A549 (cell line): ENCODE results near the gene GON7. TPM values are rescaled to one million over a fixed set of nuclear protein-coding genes. Genes with fewer than 3 reads are reported as not detected.
A peak's percentile ranks its signal among the peaks of the same experiment; 100 is the strongest.
"Not testable (repeated sequence)": the region's sequence is repeated elsewhere in the genome, so short reads cannot be mapped to it uniquely, and the experiment has no call there.

Experiments
- ATAC-seq, 2 experiments: fragments of 200-7000 bp in 1 of 2; fragments of >200 bp in 1 of 2; cut with Nextera tagmentation in 1 of 2; cut with Tn5 transposase in 1 of 2; 3 replicates each; pipeline versions ENCODE4 v1.8.0 to v1.9.1; 2018 to 2020; ENCODE audit warnings: mild to moderate bottlenecking in 1 of 2, moderate library complexity in 1 of 2
- CTCF ChIA-PET: fragments of 300-600 bp; sonication (Branson Sonifier 250); formaldehyde crosslinking; extraction: SDS; loops from one replicate; lab custom pipeline; 2021; ENCODE audit warnings: antibody characterized with exemption, inconsistent platforms; lab: Yijun Ruan, JAX
- POLR2A ChIA-PET: fragments of 350-600 bp; formaldehyde crosslinking; extraction: SDS; loops from one replicate; lab custom pipeline; 2021; ENCODE audit warnings: antibody characterized with exemption, inconsistent platforms; lab: Yijun Ruan, JAX
- DNase-seq, 2 experiments: peaks; one replicate each; pipeline versions ENCODE4 v3.0.0 to v3.0.0-alpha.2; 2011 to 2016; ENCODE audit warnings: low read depth in 1 of 2, low spot score in 1 of 2
- FAIRE-seq: peaks from 2 replicates; lab custom pipeline; 2011; peaks lifted over from hg19 to GRCh38; lab: Jason Lieb, UNC
- H3K27ac ChIP-seq, 2 experiments: fragments of >200 bp; sonication (Bioruptor Twin); formaldehyde crosslinking; 3 replicates each; pipeline ENCODE4 v1.5.1; 2016 to 2017
- H3K4me1 ChIP-seq: fragments of >200 bp; sonication (Bioruptor Twin); formaldehyde crosslinking; 3 replicates; pipeline ENCODE4 v1.6.1; 2016
- H3K4me2 ChIP-seq: fragments of >200 bp; sonication (Bioruptor Twin); formaldehyde crosslinking; 3 replicates; pipeline ENCODE4 v1.6.1; 2016
- H3K4me3 ChIP-seq: fragments of >200 bp; sonication (Bioruptor Twin); formaldehyde crosslinking; 3 replicates; pipeline ENCODE4 v1.5.1; 2016
- H3K9me3 ChIP-seq: fragments of >200 bp; sonication (Bioruptor Twin); formaldehyde crosslinking; 3 replicates; pipeline ENCODE4 v1.6.1; 2016
- BCL3 ChIP-seq: fragments of >200 bp; sonication (Bioruptor Twin); formaldehyde crosslinking; IDR thresholded peaks from 3 replicates; pipeline ENCODE4 v1.6.1; 2016
- BHLHE40 ChIP-seq: IDR thresholded peaks from 2 replicates; pipeline ENCODE4 v1.6.1; 2012; ENCODE audit warnings: low read depth, low read length, inconsistent platforms
- CBX8 ChIP-seq: fragments of 200-600 bp; sonication (generic); IDR thresholded peaks from 2 replicates; pipeline ENCODE4 v1.6.1; 2016
- CEBPB ChIP-seq, 2 experiments: fragments of >200 bp in 1 of 2; sonication (Bioruptor Twin) in 1 of 2; formaldehyde crosslinking in 1 of 2; IDR thresholded peaks; 2 replicates each; pipeline ENCODE4 v1.6.1; 2012 to 2016
- CHD4 ChIP-seq: fragments of 200-600 bp; sonication (generic); IDR thresholded peaks from 2 replicates; pipeline ENCODE4 v1.6.1; 2016; ENCODE audit warnings: antibody characterized with exemption, mild to moderate bottlenecking, borderline replicate concordance
- E2F6 ChIP-seq: IDR thresholded peaks from 2 replicates; pipeline ENCODE4 v1.6.1; 2012; ENCODE audit warnings: low read depth, borderline replicate concordance
- EHMT2 ChIP-seq: fragments of 200-600 bp; sonication (generic); IDR thresholded peaks from 2 replicates; pipeline ENCODE4 v1.6.1; 2016; ENCODE audit warnings: antibody characterized with exemption, low read depth, mild to moderate bottlenecking, moderate library complexity
- ESRRA ChIP-seq: fragments of 150-350 bp; IDR thresholded peaks from 2 replicates; pipeline ENCODE4 v1.6.1; 2014; ENCODE audit warnings: mild to moderate bottlenecking, low read length, borderline replicate concordance
- FOXS1 ChIP-seq: fragments of 250-450 bp; sonication (Bioruptor Pico); IDR thresholded peaks from 2 replicates; pipeline ENCODE4 v1.5.0; 2020; ENCODE audit warnings: mild to moderate bottlenecking, moderate library complexity
- JUN ChIP-seq, 2 experiments: fragments of >200 bp; sonication (Bioruptor Twin); formaldehyde crosslinking; IDR thresholded peaks; 2 replicates in 1 of 2; 3 replicates in 1 of 2; pipeline ENCODE4 v1.6.1; 2016 to 2017
- KDM1A ChIP-seq: fragments of 200-600 bp; sonication (generic); IDR thresholded peaks from 2 replicates; pipeline ENCODE4 v1.6.1; 2016; ENCODE audit warnings: low read depth, mild to moderate bottlenecking
- KDM5A ChIP-seq: fragments of 200-600 bp; sonication (generic); IDR thresholded peaks from 2 replicates; pipeline ENCODE4 v1.6.1; 2016; ENCODE audit warnings: antibody characterized with exemption, mild to moderate bottlenecking
- MAFK ChIP-seq: fragments of 450-650 bp; IDR thresholded peaks from 2 replicates; pipeline ENCODE4 v1.6.1; 2014; ENCODE audit not compliant: partially characterized antibody
- MAX ChIP-seq: IDR thresholded peaks from 2 replicates; pipeline ENCODE4 v1.6.1; 2012
- MAZ ChIP-seq: fragments of 150-350 bp; IDR thresholded peaks from 2 replicates; pipeline ENCODE4 v1.6.1; 2014; ENCODE audit warnings: antibody characterized with exemption, low read depth, low read length, borderline replicate concordance
- NPAS2 ChIP-seq: fragments of 250-450 bp; sonication (Bioruptor Pico); IDR thresholded peaks from 2 replicates; pipeline ENCODE4 v1.8.0; 2022; ENCODE audit warnings: mild to moderate bottlenecking, moderate library complexity, borderline replicate concordance
- PHF8 ChIP-seq: fragments of 200-600 bp; sonication (generic); IDR thresholded peaks from 2 replicates; pipeline ENCODE4 v1.6.1; 2016; ENCODE audit warnings: low read depth, mild to moderate bottlenecking, antibody characterized with exemption, moderate library complexity, borderline replicate concordance
- RAD21 ChIP-seq, 2 experiments: fragments of >200 bp in 1 of 2; sonication (Bioruptor Twin) in 1 of 2; formaldehyde crosslinking in 1 of 2; IDR thresholded peaks in 1 of 2; conservative IDR thresholded peaks in 1 of 2; 2 replicates in 1 of 2; 3 replicates in 1 of 2; pipeline ENCODE4 v1.6.1; 2012 to 2018; ENCODE audit warnings: inconsistent platforms in 1 of 2
- RARB ChIP-seq: fragments of 250-450 bp; sonication (Bioruptor Pico); IDR thresholded peaks from 2 replicates; pipeline ENCODE4 v1.8.0; 2021; ENCODE audit warnings: mild to moderate bottlenecking, moderate library complexity
- RCOR1 ChIP-seq: fragments of 150-350 bp; IDR thresholded peaks from 2 replicates; pipeline ENCODE4 v1.6.1; 2014; ENCODE audit warnings: antibody characterized with exemption, low read length, low read depth
- RFX5 ChIP-seq: fragments of 450-650 bp; IDR thresholded peaks from 2 replicates; pipeline ENCODE4 v1.7.1; 2014; ENCODE audit warnings: antibody characterized with exemption, mild to moderate bottlenecking, moderate library complexity
- RNF2 ChIP-seq: fragments of 200-600 bp; sonication (generic); IDR thresholded peaks from 2 replicates; pipeline ENCODE4 v1.6.1; 2016; ENCODE audit warnings: low read depth, mild to moderate bottlenecking, antibody characterized with exemption, moderate library complexity, borderline replicate concordance
- SREBF2 ChIP-seq: fragments of 450-650 bp; IDR thresholded peaks from 2 replicates; pipeline ENCODE4 v1.6.1; 2014; ENCODE audit warnings: mild to moderate bottlenecking, moderate library complexity
- TFCP2L1 ChIP-seq: fragments of 250-450 bp; sonication (Bioruptor Pico); IDR thresholded peaks from 2 replicates; pipeline ENCODE4 v1.5.0; 2021; ENCODE audit warnings: mild to moderate bottlenecking
- TP53 ChIP-seq: fragments of 250-450 bp; sonication (Bioruptor Pico); IDR thresholded peaks from 2 replicates; pipeline ENCODE4 v1.5.0; 2021; ENCODE audit warnings: mild to moderate bottlenecking, moderate library complexity
- ZNF302 ChIP-seq: fragments of 250-450 bp; sonication (Bioruptor Pico); IDR thresholded peaks from 2 replicates; pipeline ENCODE4 v1.9.0; 2021; ENCODE audit warnings: inconsistent platforms, mild to moderate bottlenecking, moderate library complexity
- WGBS: methylation state at CpG from one replicate; pipeline ENCODE4 v1.1.6; 2017; ENCODE audit errors: missing lambda C conversion rate; 5-methylcytosine and 5-hydroxymethylcytosine counted together
- polyA plus RNA-seq, 4 experiments: library from polyadenylated mRNA; depleted of rRNA in 3 of 4; stranded (reverse); fragments of >200 nt; fragmentation: RNase III in 1 of 4; extraction: RNeasy Plus Mini Kit Qiagen cat#74134 plus additional on column Dnase treatment in 1 of 4; gene quantifications; 2 replicates in 3 of 4; 3 replicates in 1 of 4; pipeline ENCODE4 v1.2.3, GENCODE V29; 2011 to 2017

GON7 gene
- polyA plus RNA-seq, 2 of the 4 experiments (the other 2 are of a cell fraction), result 19.2 to 22.1 TPM

- CTCF ChIA-PET, result interaction anchor here (0.6 to 1.8 kb wide), 8 partner anchors 21 to 70 kb away, joined by 3 to 6 read pairs (median 4); partner anchors contain the start of genes GON7 and UBR7
- Histone ChIP-seq H3K4me1 (peaks cover 7% of the 10 kb centered on the region), H3K9me3 (no peaks in the 10 kb centered on the region), H3K4me2 (peak overlapping the region; percentile 95)
- no peak for FAIRE-seq
- no peak for DNase-seq
- POLR2A ChIA-PET, result interaction anchor here (1.6 kb wide), 1 partner anchor 10 kb away, joined by 8 read pairs; no protein-coding TSS in a partner anchor
- ATAC-seq, result no peak
- no peak for TF ChIP-seq CHD4
- no peak for TF ChIP-seq FOXS1 (CRISPR knock-in tag)
- no peak for TF ChIP-seq RFX5
- no peak for TF ChIP-seq PHF8
- no peak for TF ChIP-seq ZNF302
- no peak for TF ChIP-seq E2F6
- TF ChIP-seq ESRRA, result no peak
- TF ChIP-seq MAX, result no peak
- no peak for TF ChIP-seq EHMT2
- TF ChIP-seq KDM1A, result no peak
- TF ChIP-seq TP53, result no peak
- no peak for TF ChIP-seq CEBPB (IDR thresholded peaks at IDR 0.05)
- TF ChIP-seq RAD21 (conservative IDR thresholded peaks at IDR 0.05 in 1 of 2, IDR thresholded peaks at IDR 0.05 in 1 of 2), result no peak
- TF ChIP-seq RNF2, result no peak
- no peak for TF ChIP-seq CBX8
- TF ChIP-seq, all 56 proteins: peak for 0
- Histone ChIP-seq H3K27ac (peak overlapping the region; percentile 93 to 96), H3K4me3 (peak overlapping the region; percentile 92)
- WGBS, result 62% methylated on average over 17 of the region's 17 CpGs
Measured at GRCh38 chr14:93183596-93184317, 23.1 kb downstream of the GON7 start.

GRCh38 chr14:93175492-93175891 is 31.4 kb downstream of the GON7 start:
- ChIA-PET CTCF (interaction anchor here (1.0 to 8.0 kb wide), 6 partner anchors 15 to 295 kb away, joined by 3 to 47 read pairs (median 6); no protein-coding TSS in a partner anchor), POLR2A (no interaction called here)
- ATAC-seq, result no peak
- DNase-seq, result no peak
- FAIRE-seq, result no peak
- H3K4me2 ChIP-seq, result no peak overlapping the region
- peaks cover 7% of the 10 kb centered on the region; the same call in 1 of the 3 replicates for H3K4me1 ChIP-seq
- WGBS, result 78% methylated on average over 6 of the region's 6 CpGs
- no peak overlapping the region for H3K4me3 ChIP-seq
- TF ChIP-seq BHLHE40 (no peak), MAZ (no peak), NPAS2 (CRISPR knock-in tag) (no peak), MAFK (no peak), RAD21 (conservative IDR thresholded peaks at IDR 0.05 in 1 of 2, IDR thresholded peaks at IDR 0.05 in 1 of 2) (no peak), TFCP2L1 (CRISPR knock-in tag) (no peak), JUN (IDR thresholded peaks at IDR 0.05) (no peak), RCOR1 (no peak), CHD4 (no peak), KDM5A (no peak), RARB (no peak), BCL3 (no peak), CBX8 (no peak), SREBF2 (no peak)
- no peaks in the 10 kb centered on the region for H3K9me3 ChIP-seq
- no peak overlapping the region for H3K27ac ChIP-seq

- FAIRE-seq, DNase-seq, H3K4me2 ChIP-seq, H3K4me3 ChIP-seq, H3K27ac ChIP-seq, H3K4me1 ChIP-seq, POLR2A ChIA-PET, H3K9me3 ChIP-seq, ATAC-seq: not testable (repeated sequence)
- CTCF ChIA-PET, result interaction anchor here (1.4 to 8.0 kb wide), 4 partner anchors 11 to 222 kb away, joined by 3 to 47 read pairs (median 6); no protein-coding TSS in a partner anchor
- WGBS, result 57% methylated on average over 4 of the region's 5 CpGs
Measured at GRCh38 chr14:93174731-93175130, 32.1 kb downstream of the GON7 start.
